ENCODE measurements around the gene KCNMA1.

DNA sequence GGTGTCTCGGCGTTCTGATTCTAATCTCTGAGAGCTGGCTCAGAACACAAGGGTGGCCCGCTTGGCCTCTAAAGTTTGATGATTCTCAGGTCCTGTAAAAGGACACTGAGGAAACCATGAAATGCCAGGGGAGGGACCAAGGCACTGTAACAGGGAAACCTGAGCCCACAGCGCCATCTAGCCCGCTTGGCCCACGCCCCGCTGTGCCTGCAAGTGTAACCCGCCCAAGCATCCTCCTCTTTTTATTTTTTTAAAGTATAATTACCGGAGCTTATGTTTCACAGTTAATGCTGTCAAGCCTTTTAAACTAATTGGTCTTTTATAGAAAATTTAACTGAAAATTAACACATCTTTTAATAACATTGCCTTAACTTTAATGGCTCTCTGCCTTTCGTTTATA is 734.7 kb downstream of the KCNMA1 start:
- TF ChIP-seq, protein P1, sequence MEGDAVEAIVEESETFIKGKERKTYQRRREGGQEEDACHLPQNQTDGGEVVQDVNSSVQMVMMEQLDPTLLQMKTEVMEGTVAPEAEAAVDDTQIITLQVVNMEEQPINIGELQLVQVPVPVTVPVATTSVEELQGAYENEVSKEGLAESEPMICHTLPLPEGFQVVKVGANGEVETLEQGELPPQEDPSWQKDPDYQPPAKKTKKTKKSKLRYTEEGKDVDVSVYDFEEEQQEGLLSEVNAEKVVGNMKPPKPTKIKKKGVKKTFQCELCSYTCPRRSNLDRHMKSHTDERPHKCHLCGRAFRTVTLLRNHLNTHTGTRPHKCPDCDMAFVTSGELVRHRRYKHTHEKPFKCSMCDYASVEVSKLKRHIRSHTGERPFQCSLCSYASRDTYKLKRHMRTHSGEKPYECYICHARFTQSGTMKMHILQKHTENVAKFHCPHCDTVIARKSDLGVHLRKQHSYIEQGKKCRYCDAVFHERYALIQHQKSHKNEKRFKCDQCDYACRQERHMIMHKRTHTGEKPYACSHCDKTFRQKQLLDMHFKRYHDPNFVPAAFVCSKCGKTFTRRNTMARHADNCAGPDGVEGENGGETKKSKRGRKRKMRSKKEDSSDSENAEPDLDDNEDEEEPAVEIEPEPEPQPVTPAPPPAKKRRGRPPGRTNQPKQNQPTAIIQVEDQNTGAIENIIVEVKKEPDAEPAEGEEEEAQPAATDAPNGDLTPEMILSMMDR (IDR thresholded peaks at IDR 0.05; ENCODE audit: insufficient read depth, low read length, poor library complexity, severe bottlenecking), result no peak
- no peak for TF ChIP-seq EZH2phosphoT487 (conservative IDR thresholded peaks at IDR 0.05; ENCODE audit: low read length)

Measured in SU-DHL-6 (cell line).